GM12878 (cell line): Measurements from ENCODE around the gene GHITM. TPM values are rescaled to one million over a fixed set of nuclear protein-coding genes. Genes with fewer than 3 reads are reported as not detected.

Experiments used
- ATAC-seq: fragments of 200-7000 bp; cut with Tn5 transposase; 3 replicates; pipeline ENCODE4 v1.9.1; 2020; ENCODE audit warnings: mild to moderate bottlenecking, moderate library complexity
- BruUV-seq: library from RNA; stranded (reverse); fragments of 400-500 nt; replicated peaks from 2 replicates; lab custom pipeline; 2021; lab: Mats Ljungman, UMichigan
- CTCF ChIA-PET: fragments of 300-600 bp; sonication (Branson Sonifier 250); formaldehyde crosslinking; extraction: SDS; loops from one replicate; lab custom pipeline; 2021; ENCODE audit warnings: inconsistent platforms; lab: Yijun Ruan, JAX
- POLR2A ChIA-PET: fragments of 350-600 bp; formaldehyde crosslinking; extraction: SDS; loops from one replicate; lab custom pipeline; 2021; ENCODE audit warnings: inconsistent platforms; lab: Charles Lee
- RAD21 ChIA-PET: fragments of 300-600 bp; sonication (Branson Sonifier 250); formaldehyde crosslinking; loops from one replicate; lab custom pipeline; 2023; ENCODE audit warnings: antibody characterized with exemption; ENCODE audit not compliant: unreplicated experiment; lab: Charles Lee
- SMC1A ChIA-PET: fragments of 300-600 bp; sonication (Branson Sonifier 250); formaldehyde crosslinking; loops from one replicate; lab custom pipeline; 2023; ENCODE audit not compliant: unreplicated experiment, uncharacterized antibody; lab: Charles Lee
- DNase-seq: peaks from one replicate; pipeline ENCODE4 v3.0.0-alpha.2; 2011; ENCODE audit warnings: low read depth, low spot score
- FAIRE-seq: peaks from 3 replicates; lab custom pipeline; 2011; peaks lifted over from hg19 to GRCh38; lab: Jason Lieb, UNC
- H2AFZ ChIP-seq: 2 replicates; pipeline ENCODE4 v1.6.0; 2011; ENCODE audit warnings: low read depth, low read length, control low read depth; ENCODE audit not compliant: control insufficient read depth
- H3K27ac ChIP-seq: 2 replicates; pipeline ENCODE4 v1.5.1; 2011; ENCODE audit warnings: control low read depth; ENCODE audit not compliant: control insufficient read depth, insufficient read depth
- H3K27me3 ChIP-seq, 2 experiments: replicated peaks in 1 of 2; 2 replicates each; pipeline versions ENCODE4 v1.6.0 to v1.6.1; 2011; ENCODE audit warnings: low read length in 1 of 2; ENCODE audit not compliant: control insufficient read depth in 2 of 2, insufficient read depth in 2 of 2
- H3K36me3 ChIP-seq, 2 experiments: 2 replicates each; pipeline ENCODE4 v1.5.1; 2011; ENCODE audit warnings: low read length in 1 of 2; ENCODE audit not compliant: control insufficient read depth in 2 of 2, insufficient read depth in 2 of 2
- H3K4me1 ChIP-seq: 2 replicates; pipeline ENCODE4 v1.6.1; 2011; ENCODE audit warnings: mild to moderate bottlenecking, low read length, moderate library complexity, mixed read lengths; ENCODE audit not compliant: control insufficient read depth, insufficient read depth
- H3K4me2 ChIP-seq: 2 replicates; pipeline ENCODE4 v1.6.0; 2011; ENCODE audit warnings: control low read depth; ENCODE audit not compliant: control insufficient read depth, insufficient read depth
- H3K4me3 ChIP-seq: fragments of 200-600 bp; sonication (generic); 2 replicates; pipeline ENCODE4 v1.5.1; 2016
- H3K79me2 ChIP-seq: 2 replicates; pipeline ENCODE4 v1.6.0; 2011; ENCODE audit warnings: low read length; ENCODE audit not compliant: control insufficient read depth, insufficient read depth
- H3K9ac ChIP-seq: 2 replicates; pipeline ENCODE4 v1.8.0; 2011; ENCODE audit warnings: low read length, control low read depth, mixed read lengths; ENCODE audit not compliant: control insufficient read depth, insufficient read depth
- H3K9me3 ChIP-seq: replicated peaks from 3 replicates; pipeline ENCODE4 v1.5.1; 2011; ENCODE audit warnings: mild to moderate bottlenecking, low read length; ENCODE audit not compliant: control insufficient read depth, insufficient read depth
- H4K20me1 ChIP-seq: 2 replicates; pipeline ENCODE4 v1.6.0; 2011; ENCODE audit not compliant: control insufficient read depth, insufficient read depth
- BACH1 ChIP-seq: fragments of 450-650 bp; IDR thresholded peaks from 2 replicates; pipeline ENCODE4 v1.6.1; 2017; ENCODE audit warnings: mild to moderate bottlenecking, borderline replicate concordance
- BMI1 ChIP-seq: fragments of 450-650 bp; IDR thresholded peaks from 2 replicates; pipeline ENCODE4 v1.6.1; 2016; ENCODE audit warnings: mild to moderate bottlenecking, moderate library complexity, borderline replicate concordance
- CBFB ChIP-seq: IDR thresholded peaks from 2 replicates; pipeline ENCODE4 v1.6.1; 2016; ENCODE audit warnings: antibody characterized with exemption, low read depth
- CHD2 ChIP-seq: IDR thresholded peaks from 2 replicates; pipeline ENCODE4 v1.6.1; 2011; ENCODE audit warnings: low read depth, low read length, improper control_type of control experiment, borderline replicate concordance
- CREM ChIP-seq: IDR thresholded peaks from 2 replicates; pipeline ENCODE4 v1.6.1; 2014; ENCODE audit warnings: antibody characterized with exemption, low read depth
- HDAC6 ChIP-seq: fragments of 200-600 bp; sonication (generic); IDR thresholded peaks from one replicate; pipeline ENCODE4 v1.8.0; 2017; ENCODE audit warnings: antibody characterized with exemption; ENCODE audit not compliant: unreplicated experiment
- MXI1 ChIP-seq: fragments of 150-350 bp; IDR thresholded peaks from 2 replicates; pipeline ENCODE4 v1.6.1; 2011; ENCODE audit warnings: low read depth, mild to moderate bottlenecking, inconsistent platforms, low read length, improper control_type of control experiment
- MYC ChIP-seq: IDR thresholded peaks from 2 replicates; pipeline ENCODE4 v1.6.1; 2011; ENCODE audit warnings: mild to moderate bottlenecking, low read length, moderate library complexity, inconsistent platforms; ENCODE audit not compliant: insufficient read depth, insufficient replicate concordance, insufficient read length, severe bottlenecking
- NKRF ChIP-seq: fragments of 450-650 bp; conservative IDR thresholded peaks from 2 replicates; pipeline ENCODE4 v1.6.1; 2017; ENCODE audit warnings: mild to moderate bottlenecking, moderate library complexity
- SP1 ChIP-seq: IDR thresholded peaks from one replicate; pipeline ENCODE4 v1.6.1; 2011; ENCODE audit warnings: low read depth, low read length
- ZNF622 ChIP-seq: fragments of 450-650 bp; IDR thresholded peaks from 2 replicates; pipeline ENCODE4 v1.6.1; 2017; ENCODE audit warnings: mild to moderate bottlenecking, inconsistent platforms
- WGBS: methylation state at CpG from one replicate; pipeline ENCODE4 v1.1.6; 2016; ENCODE audit warnings: low lambda C conversion rate; ENCODE audit not compliant: insufficient replicate concordance, insufficient coverage; ENCODE audit errors: missing lambda C conversion rate; 5-methylcytosine and 5-hydroxymethylcytosine counted together
- in situ Hi-C: fragments of 300-500 bp; cut with MboI; formaldehyde crosslinking; loops from 9 replicates; pipeline ENCODE4 v1.14.3; 2018; ENCODE audit warnings: mixed read lengths
- intact Hi-C: fragments of 100-400 bp; cut with micrococcal nuclease; formaldehyde crosslinking; loops from one replicate; pipeline ENCODE4 v1.14.2; 2022; ENCODE audit not compliant: unreplicated experiment
- polyA plus RNA-seq, 11 experiments: library from polyadenylated mRNA; depleted of rRNA in 4 of 11; unstranded in 6 of 11; stranded (reverse) in 5 of 11; fragments of >200 nt; fragmentation: Nextera tagmentation in 4 of 11; fragmentation: Illumina TruSeq in 1 of 11; extraction: Ambion mirVana in 4 of 11; extraction: Trizol in 1 of 11; gene quantifications; 1 replicate in 1 of 11; 2 replicates in 10 of 11; pipeline versions ENCODE4 v1.2.1 to v1.2.3, GENCODE V29; 2011 to 2016; ENCODE audit warnings: inconsistent platforms in 2 of 11, missing spikeins in 2 of 11, low read depth in 1 of 11
- total RNA-seq, 4 experiments: library from RNA; depleted of rRNA in 3 of 4; stranded (reverse); fragments of >200 nt in 3 of 4; fragmentation: Illumina TruSeq in 1 of 4; extraction: Trizol in 1 of 4; gene quantifications; 2 replicates each; pipeline versions ENCODE4 v1.2.1 to v1.2.3, GENCODE V29; 2013 to 2021
- TF ChIP-seq, protein P1 (sequence below): fragments of 450-650 bp; formaldehyde crosslinking; IDR thresholded peaks from 2 replicates; pipeline ENCODE4 v1.4.0; 2022; ENCODE audit warnings: mild to moderate bottlenecking, moderate library complexity
- TF ChIP-seq, protein P2 (sequence below): fragments of 450-650 bp; IDR thresholded peaks from 2 replicates; pipeline ENCODE4 v1.6.1; 2017; ENCODE audit warnings: mild to moderate bottlenecking, moderate library complexity
- TF ChIP-seq, protein P3 (sequence below): fragments of 450-650 bp; IDR thresholded peaks from 2 replicates; pipeline ENCODE4 v1.6.1; 2016; ENCODE audit warnings: mild to moderate bottlenecking

The GHITM gene
- total and polyA plus RNA-seq, 10 of the 15 experiments (the other 5 are each of a cell fraction or from before 2014, with no cell fraction given): 120 to 501 (median 209) TPM

DNA sequence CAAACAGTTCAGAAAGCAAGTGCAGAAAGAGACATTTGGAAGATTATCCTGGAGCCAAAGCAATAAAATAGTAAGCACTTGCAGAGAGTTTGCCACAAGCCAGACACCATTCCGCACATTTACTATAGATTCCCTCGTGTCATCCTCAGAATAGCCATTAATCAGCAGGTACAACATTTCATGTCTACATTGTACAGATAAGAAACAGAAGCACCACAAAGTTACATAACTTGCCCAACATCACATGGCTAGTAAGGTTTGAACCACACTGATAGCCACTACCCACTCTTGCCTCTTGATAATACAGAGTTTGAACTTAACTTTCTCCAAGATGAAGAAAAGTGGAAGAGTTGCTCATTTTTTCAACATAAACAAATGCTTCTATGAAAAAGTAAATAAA is 40.6 kb upstream of the GHITM start:
- Histone ChIP-seq H3K36me3 (no peaks in the 10 kb centered on the region), H2AFZ (no peak overlapping the region), H3K4me3 (no peak overlapping the region)
- no TSS peak for BruUV-seq
- intact Hi-C loops: no loop called here
- 47% methylated on average over 2 of the region's 2 CpGs for WGBS
- TF ChIP-seq CBFB (no peak), NKRF (no peak), CHD2 (no peak), ZNF622 (no peak), MXI1 (no peak), BACH1 (no peak), SP1 (no peak), CREM (no peak), BMI1 (no peak), HDAC6 (no peak), MYC (no peak)
- TF ChIP-seq, protein P1, sequence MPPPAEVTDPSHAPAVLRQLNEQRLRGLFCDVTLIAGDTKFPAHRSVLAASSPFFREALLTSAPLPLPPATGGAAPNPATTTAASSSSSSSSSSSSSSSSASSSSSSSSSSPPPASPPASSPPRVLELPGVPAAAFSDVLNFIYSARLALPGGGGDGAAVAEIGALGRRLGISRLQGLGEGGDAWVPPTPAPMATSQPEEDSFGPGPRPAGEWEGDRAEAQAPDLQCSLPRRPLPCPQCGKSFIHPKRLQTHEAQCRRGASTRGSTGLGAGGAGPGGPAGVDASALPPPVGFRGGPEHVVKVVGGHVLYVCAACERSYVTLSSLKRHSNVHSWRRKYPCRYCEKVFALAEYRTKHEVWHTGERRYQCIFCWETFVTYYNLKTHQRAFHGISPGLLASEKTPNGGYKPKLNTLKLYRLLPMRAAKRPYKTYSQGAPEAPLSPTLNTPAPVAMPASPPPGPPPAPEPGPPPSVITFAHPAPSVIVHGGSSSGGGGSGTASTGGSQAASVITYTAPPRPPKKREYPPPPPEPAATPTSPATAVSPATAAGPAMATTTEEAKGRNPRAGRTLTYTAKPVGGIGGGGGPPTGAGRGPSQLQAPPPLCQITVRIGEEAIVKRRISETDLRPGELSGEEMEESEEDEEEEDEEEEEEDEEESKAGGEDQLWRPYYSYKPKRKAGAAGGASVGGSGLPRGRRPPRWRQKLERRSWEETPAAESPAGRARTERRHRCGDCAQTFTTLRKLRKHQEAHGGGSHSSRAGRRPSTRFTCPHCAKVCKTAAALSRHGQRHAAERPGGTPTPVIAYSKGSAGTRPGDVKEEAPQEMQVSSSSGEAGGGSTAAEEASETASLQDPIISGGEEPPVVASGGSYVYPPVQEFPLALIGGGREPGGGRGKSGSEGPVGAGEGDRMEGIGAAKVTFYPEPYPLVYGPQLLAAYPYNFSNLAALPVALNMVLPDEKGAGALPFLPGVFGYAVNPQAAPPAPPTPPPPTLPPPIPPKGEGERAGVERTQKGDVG (CRISPR knock-in tag): no peak
- TF ChIP-seq, protein P2, sequence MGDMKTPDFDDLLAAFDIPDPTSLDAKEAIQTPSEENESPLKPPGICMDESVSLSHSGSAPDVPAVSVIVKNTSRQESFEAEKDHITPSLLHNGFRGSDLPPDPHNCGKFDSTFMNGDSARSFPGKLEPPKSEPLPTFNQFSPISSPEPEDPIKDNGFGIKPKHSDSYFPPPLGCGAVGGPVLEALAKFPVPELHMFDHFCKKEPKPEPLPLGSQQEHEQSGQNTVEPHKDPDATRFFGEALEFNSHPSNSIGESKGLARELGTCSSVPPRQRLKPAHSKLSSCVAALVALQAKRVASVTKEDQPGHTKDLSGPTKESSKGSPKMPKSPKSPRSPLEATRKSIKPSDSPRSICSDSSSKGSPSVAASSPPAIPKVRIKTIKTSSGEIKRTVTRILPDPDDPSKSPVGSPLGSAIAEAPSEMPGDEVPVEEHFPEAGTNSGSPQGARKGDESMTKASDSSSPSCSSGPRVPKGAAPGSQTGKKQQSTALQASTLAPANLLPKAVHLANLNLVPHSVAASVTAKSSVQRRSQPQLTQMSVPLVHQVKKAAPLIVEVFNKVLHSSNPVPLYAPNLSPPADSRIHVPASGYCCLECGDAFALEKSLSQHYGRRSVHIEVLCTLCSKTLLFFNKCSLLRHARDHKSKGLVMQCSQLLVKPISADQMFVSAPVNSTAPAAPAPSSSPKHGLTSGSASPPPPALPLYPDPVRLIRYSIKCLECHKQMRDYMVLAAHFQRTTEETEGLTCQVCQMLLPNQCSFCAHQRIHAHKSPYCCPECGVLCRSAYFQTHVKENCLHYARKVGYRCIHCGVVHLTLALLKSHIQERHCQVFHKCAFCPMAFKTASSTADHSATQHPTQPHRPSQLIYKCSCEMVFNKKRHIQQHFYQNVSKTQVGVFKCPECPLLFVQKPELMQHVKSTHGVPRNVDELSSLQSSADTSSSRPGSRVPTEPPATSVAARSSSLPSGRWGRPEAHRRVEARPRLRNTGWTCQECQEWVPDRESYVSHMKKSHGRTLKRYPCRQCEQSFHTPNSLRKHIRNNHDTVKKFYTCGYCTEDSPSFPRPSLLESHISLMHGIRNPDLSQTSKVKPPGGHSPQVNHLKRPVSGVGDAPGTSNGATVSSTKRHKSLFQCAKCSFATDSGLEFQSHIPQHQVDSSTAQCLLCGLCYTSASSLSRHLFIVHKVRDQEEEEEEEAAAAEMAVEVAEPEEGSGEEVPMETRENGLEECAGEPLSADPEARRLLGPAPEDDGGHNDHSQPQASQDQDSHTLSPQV: no peak
- TF ChIP-seq, protein P3, sequence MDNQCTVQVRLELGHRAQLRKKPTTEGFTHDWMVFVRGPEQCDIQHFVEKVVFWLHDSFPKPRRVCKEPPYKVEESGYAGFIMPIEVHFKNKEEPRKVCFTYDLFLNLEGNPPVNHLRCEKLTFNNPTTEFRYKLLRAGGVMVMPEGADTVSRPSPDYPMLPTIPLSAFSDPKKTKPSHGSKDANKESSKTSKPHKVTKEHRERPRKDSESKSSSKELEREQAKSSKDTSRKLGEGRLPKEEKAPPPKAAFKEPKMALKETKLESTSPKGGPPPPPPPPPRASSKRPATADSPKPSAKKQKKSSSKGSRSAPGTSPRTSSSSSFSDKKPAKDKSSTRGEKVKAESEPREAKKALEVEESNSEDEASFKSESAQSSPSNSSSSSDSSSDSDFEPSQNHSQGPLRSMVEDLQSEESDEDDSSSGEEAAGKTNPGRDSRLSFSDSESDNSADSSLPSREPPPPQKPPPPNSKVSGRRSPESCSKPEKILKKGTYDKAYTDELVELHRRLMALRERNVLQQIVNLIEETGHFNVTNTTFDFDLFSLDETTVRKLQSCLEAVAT: no peak
- TF ChIP-seq, all 136 proteins: peak for 0
- RAD21 ChIA-PET: no interaction called here
- Histone ChIP-seq H4K20me1 (no peaks in the 10 kb centered on the region), H3K4me1 (no peaks in the 10 kb centered on the region), H3K79me2 (no peaks in the 10 kb centered on the region), H3K27ac (no peak overlapping the region), H3K9ac (no peak overlapping the region), H3K4me2 (no peak overlapping the region), H3K9me3 (no peaks in the 10 kb centered on the region), H3K27me3 (no peaks in the 10 kb centered on the region; a peak in 1 of 4 replicates)
- DNase-seq: no peak
- no peak for FAIRE-seq
- SMC1A ChIA-PET: interaction anchor here (0.9 kb wide), 1 partner anchor 72 kb away, joined by 3 read pairs; no protein-coding TSS in a partner anchor
- CTCF ChIA-PET: interaction anchor here (1.3 to 1.9 kb wide), 2 partner anchors 10 to 106 kb away, joined by 3 to 4 read pairs; no protein-coding TSS in a partner anchor
- in situ Hi-C loops: no loop called here
- ATAC-seq: no peak
- POLR2A ChIA-PET: no interaction called here
